ENCODE measurements around the gene PHYH.

The PHYH gene

DNA sequence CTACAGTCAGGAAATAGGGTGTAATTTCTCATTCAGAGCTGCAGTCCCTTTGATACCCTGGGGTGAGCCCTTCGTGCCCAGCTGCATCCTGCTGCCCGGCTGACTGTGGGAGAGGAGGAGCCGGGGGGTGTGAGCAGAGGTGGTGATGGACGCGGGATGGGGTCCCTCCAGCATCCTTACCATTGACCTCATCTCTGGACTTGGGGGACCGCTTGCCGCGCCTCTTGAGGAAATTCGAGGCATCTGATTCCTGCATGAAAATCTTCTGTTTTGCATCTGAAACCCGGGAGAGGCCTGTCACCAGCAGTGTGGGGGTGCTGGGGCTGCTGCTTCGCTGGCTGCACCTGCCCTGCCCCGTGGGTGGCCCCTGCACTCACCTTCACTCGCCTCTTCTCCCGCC is 66.5 kb downstream of the PHYH start:
- H3K4me3 ChIP-seq (ENCODE audit: low read length) = no peak overlapping the region
- H3K36me3 ChIP-seq (ENCODE audit: control insufficient read depth, insufficient read depth, low read length) = no peaks in the 10 kb centered on the region
- no peak overlapping the region for H3K9ac ChIP-seq (ENCODE audit: low read length)
- H3K27me3 ChIP-seq (ENCODE audit: control insufficient read depth, insufficient read depth, low read length) = peaks cover 10% of the 10 kb centered on the region
- no peaks in the 10 kb centered on the region for H3K4me1 ChIP-seq (ENCODE audit: control insufficient read depth, insufficient read depth, low read length)
- no peaks in the 10 kb centered on the region for H3K9me3 ChIP-seq (ENCODE audit: control insufficient read depth, low read length)

DNA sequence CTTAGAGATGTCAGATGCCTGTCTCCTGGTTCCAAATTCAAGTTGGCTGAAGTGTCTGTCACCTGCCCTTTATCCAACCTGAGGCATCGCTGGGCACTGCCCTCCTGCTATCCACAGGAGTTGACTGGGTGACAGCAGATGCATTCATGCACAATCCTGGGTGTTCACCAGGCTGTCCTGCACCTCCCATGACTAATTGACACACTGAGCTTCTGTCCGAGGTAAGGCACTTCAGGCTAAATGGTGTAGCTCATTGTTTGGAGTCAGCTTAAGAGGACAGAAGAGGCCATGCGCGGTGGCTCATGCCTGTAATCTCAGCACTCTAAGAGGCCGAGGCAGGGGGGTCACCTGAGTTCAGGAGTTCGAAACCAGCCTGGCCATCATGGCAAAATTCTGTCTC is 68.1 kb downstream of the PHYH start:
- Histone ChIP-seq H3K36me3 (ENCODE audit: control insufficient read depth, insufficient read depth, low read length) (no peaks in the 10 kb centered on the region), H3K4me1 (ENCODE audit: control insufficient read depth, insufficient read depth, low read length) (no peaks in the 10 kb centered on the region), H3K27me3 (ENCODE audit: control insufficient read depth, insufficient read depth, low read length) (peaks cover 10% of the 10 kb centered on the region), H3K9ac (ENCODE audit: low read length) (no peak overlapping the region), H3K9me3 (ENCODE audit: control insufficient read depth, low read length) (no peaks in the 10 kb centered on the region), H3K4me3 (ENCODE audit: low read length) (no peak overlapping the region)

DNA sequence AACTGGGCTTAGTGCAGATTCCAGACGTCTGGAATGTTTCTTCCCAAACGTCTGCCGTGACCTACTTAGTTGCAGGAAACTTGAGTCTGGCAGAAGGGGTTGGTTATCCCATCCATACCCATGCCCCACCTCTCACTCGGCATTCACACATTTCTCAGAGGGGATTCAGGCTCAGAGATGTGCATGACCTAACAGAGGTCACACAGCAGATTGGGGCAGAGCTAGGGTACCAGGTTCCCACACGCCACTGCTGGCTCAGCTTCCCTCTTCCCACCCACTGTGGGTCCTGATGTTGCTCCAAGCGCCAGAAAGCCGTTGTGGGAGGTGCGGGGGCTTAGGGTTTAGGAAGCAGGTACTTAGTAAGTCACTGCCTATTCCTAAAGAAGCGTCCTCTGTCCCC is 68.7 kb downstream of the PHYH start:
- H3K36me3 ChIP-seq (ENCODE audit: control insufficient read depth, insufficient read depth, low read length) = no peaks in the 10 kb centered on the region
- no peak overlapping the region for H3K9ac ChIP-seq (ENCODE audit: low read length)
- peaks cover 10% of the 10 kb centered on the region for H3K27me3 ChIP-seq (ENCODE audit: control insufficient read depth, insufficient read depth, low read length)
- no peaks in the 10 kb centered on the region for H3K9me3 ChIP-seq (ENCODE audit: control insufficient read depth, low read length)
- no peaks in the 10 kb centered on the region for H3K4me1 ChIP-seq (ENCODE audit: control insufficient read depth, insufficient read depth, low read length)
- no peak overlapping the region for H3K4me3 ChIP-seq (ENCODE audit: low read length)

Measured in mucosa of stomach (tissue), 1 donor.